Fibroblast of mammary gland (primary cell): Measurements from ENCODE around the gene POC1B.
A peak's percentile ranks its signal among the peaks of the same experiment; 100 is the strongest.

Experiments used
- DNase-seq: peaks from one replicate; pipeline ENCODE4 v3.0.0-alpha.2; 2010; ENCODE audit warnings: low read depth
- H3K4me3 ChIP-seq: 2 replicates; pipeline ENCODE4 v1.5.1; 2011; ENCODE audit warnings: low read depth, mild to moderate bottlenecking, low read length, moderate library complexity; ENCODE audit not compliant: control insufficient read depth
- TF ChIP-seq, protein P1 (sequence below): conservative IDR thresholded peaks from 2 replicates; pipeline ENCODE4 v1.5.1; 2011; ENCODE audit warnings: low read depth, low read length, inconsistent platforms; ENCODE audit not compliant: control insufficient read depth, insufficient read depth

POC1B gene

GRCh38 chr12:89567691-89568239 lies 41.9 kb upstream of the POC1B start:
- no peak overlapping the region for H3K4me3 ChIP-seq
- DNase-seq, result no peak
- TF ChIP-seq, protein P1, sequence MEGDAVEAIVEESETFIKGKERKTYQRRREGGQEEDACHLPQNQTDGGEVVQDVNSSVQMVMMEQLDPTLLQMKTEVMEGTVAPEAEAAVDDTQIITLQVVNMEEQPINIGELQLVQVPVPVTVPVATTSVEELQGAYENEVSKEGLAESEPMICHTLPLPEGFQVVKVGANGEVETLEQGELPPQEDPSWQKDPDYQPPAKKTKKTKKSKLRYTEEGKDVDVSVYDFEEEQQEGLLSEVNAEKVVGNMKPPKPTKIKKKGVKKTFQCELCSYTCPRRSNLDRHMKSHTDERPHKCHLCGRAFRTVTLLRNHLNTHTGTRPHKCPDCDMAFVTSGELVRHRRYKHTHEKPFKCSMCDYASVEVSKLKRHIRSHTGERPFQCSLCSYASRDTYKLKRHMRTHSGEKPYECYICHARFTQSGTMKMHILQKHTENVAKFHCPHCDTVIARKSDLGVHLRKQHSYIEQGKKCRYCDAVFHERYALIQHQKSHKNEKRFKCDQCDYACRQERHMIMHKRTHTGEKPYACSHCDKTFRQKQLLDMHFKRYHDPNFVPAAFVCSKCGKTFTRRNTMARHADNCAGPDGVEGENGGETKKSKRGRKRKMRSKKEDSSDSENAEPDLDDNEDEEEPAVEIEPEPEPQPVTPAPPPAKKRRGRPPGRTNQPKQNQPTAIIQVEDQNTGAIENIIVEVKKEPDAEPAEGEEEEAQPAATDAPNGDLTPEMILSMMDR, result no peak

GRCh38 chr12:89566615-89567014 lies 40.8 kb upstream of the POC1B start:
- peak; percentile 35 for DNase-seq
- TF ChIP-seq, protein P1, result no peak
- H3K4me3 ChIP-seq, result no peak overlapping the region

- H3K4me3 ChIP-seq, result no peak overlapping the region
- no peak for DNase-seq
Measured at GRCh38 chr12:89565002-89565401, 39.2 kb upstream of the POC1B start.

GRCh38 chr12:89559753-89560152 lies 33.9 kb upstream of the POC1B start:
- no peak for DNase-seq
- H3K4me3 ChIP-seq, result no peak overlapping the region
- TF ChIP-seq, protein P1, result no peak

More at GRCh38 chr12:89565002-89565401, 39.2 kb upstream of the POC1B start:
- TF ChIP-seq, protein P1, result no peak

GRCh38 chr12:89556976-89557375 lies 31.1 kb upstream of the POC1B start:
- DNase-seq, result no peak
- TF ChIP-seq, protein P1, result no peak
- no peak overlapping the region for H3K4me3 ChIP-seq

- TF ChIP-seq, protein P1, result no peak
- no peak for DNase-seq
Measured at GRCh38 chr12:89552376-89552775, 26.5 kb upstream of the POC1B start.

GRCh38 chr12:89551747-89552146 lies 25.9 kb upstream of the POC1B start:
- no peak overlapping the region for H3K4me3 ChIP-seq
- no peak for DNase-seq
- TF ChIP-seq, protein P1, result no peak

More at GRCh38 chr12:89552376-89552775, 26.5 kb upstream of the POC1B start:
- no peak overlapping the region for H3K4me3 ChIP-seq
